ENCODE data around the gene SMU1.

GRCh38 chr9:33043671-33044070, 32.8 kb downstream of the SMU1 start:
- TF ChIP-seq, protein P1, sequence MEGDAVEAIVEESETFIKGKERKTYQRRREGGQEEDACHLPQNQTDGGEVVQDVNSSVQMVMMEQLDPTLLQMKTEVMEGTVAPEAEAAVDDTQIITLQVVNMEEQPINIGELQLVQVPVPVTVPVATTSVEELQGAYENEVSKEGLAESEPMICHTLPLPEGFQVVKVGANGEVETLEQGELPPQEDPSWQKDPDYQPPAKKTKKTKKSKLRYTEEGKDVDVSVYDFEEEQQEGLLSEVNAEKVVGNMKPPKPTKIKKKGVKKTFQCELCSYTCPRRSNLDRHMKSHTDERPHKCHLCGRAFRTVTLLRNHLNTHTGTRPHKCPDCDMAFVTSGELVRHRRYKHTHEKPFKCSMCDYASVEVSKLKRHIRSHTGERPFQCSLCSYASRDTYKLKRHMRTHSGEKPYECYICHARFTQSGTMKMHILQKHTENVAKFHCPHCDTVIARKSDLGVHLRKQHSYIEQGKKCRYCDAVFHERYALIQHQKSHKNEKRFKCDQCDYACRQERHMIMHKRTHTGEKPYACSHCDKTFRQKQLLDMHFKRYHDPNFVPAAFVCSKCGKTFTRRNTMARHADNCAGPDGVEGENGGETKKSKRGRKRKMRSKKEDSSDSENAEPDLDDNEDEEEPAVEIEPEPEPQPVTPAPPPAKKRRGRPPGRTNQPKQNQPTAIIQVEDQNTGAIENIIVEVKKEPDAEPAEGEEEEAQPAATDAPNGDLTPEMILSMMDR (IDR thresholded peaks at IDR 0.05): no peak
- no peak for TF ChIP-seq POLR2A (IDR thresholded peaks at IDR 0.05)
